H1 (cell line): ENCODE results near the gene B9D2.
A peak's percentile ranks its signal among the peaks of the same experiment; 100 is the strongest.

Experiments used
- BACH1 ChIP-seq: IDR thresholded peaks from 2 replicates; pipeline ENCODE4 v1.6.1; 2012; ENCODE audit warnings: low read length, improper control_type of control experiment
- CEBPB ChIP-seq: IDR thresholded peaks from 2 replicates; pipeline ENCODE4 v1.6.1; 2012; ENCODE audit warnings: low read depth, low read length
- CHD1 ChIP-seq: IDR thresholded peaks from 2 replicates; pipeline ENCODE4 v1.6.1; 2012; ENCODE audit warnings: low read depth, low read length, improper control_type of control experiment
- CREB1 ChIP-seq: IDR thresholded peaks from 2 replicates; pipeline ENCODE4 v1.6.1; 2012; ENCODE audit warnings: inconsistent platforms
- EP300 ChIP-seq, 2 experiments: IDR thresholded peaks; 1 replicate in 1 of 2; 2 replicates in 1 of 2; pipeline ENCODE4 v1.6.1; 2011 to 2012; ENCODE audit warnings: low read depth in 2 of 2, low read length in 2 of 2, mild to moderate bottlenecking in 2 of 2, borderline replicate concordance in 1 of 2, inconsistent platforms in 1 of 2, moderate library complexity in 1 of 2
- NRF1 ChIP-seq: IDR thresholded peaks from 2 replicates; pipeline ENCODE4 v1.6.1; 2011; ENCODE audit warnings: mild to moderate bottlenecking, low read depth, low read length, improper control_type of control experiment
- POLR2A ChIP-seq, 2 experiments: IDR thresholded peaks; 1 replicate in 1 of 2; 2 replicates in 1 of 2; pipeline ENCODE4 v1.6.1; 2011; ENCODE audit warnings: low read depth in 2 of 2, low read length in 2 of 2, mild to moderate bottlenecking in 2 of 2; ENCODE audit errors: control extremely low read depth in 1 of 2
- POLR2AphosphoS5 ChIP-seq: IDR thresholded peaks from 2 replicates; pipeline ENCODE4 v1.6.1; 2011; ENCODE audit warnings: low read depth, low read length
- SP2 ChIP-seq: IDR thresholded peaks from 2 replicates; pipeline ENCODE4 v1.6.1; 2012; ENCODE audit warnings: mild to moderate bottlenecking, low read length, inconsistent platforms
- TBP ChIP-seq: IDR thresholded peaks from 2 replicates; pipeline ENCODE4 v1.6.1; 2011; ENCODE audit warnings: low read depth, low read length, improper control_type of control experiment
- TF ChIP-seq, protein P1 (sequence below), 3 experiments: IDR thresholded peaks; 1 replicate in 2 of 3; 2 replicates in 1 of 3; pipeline versions ENCODE4 v1.5.1 to v1.6.1; 2011; ENCODE audit warnings: low read length in 3 of 3, mild to moderate bottlenecking in 3 of 3, inconsistent platforms in 2 of 3, low read depth in 1 of 3, moderate library complexity in 1 of 3; ENCODE audit not compliant: insufficient read depth in 1 of 3; ENCODE audit errors: control extremely low read depth in 1 of 3
- TF ChIP-seq, protein P2 (sequence below): fragments of 300-600 bp; sonication (generic); IDR thresholded peaks from 2 replicates; pipeline ENCODE4 v1.7.1; 2012; ENCODE audit warnings: low read length, moderate library complexity, mild to moderate bottlenecking, inconsistent platforms; ENCODE audit not compliant: insufficient replicate concordance

DNA sequence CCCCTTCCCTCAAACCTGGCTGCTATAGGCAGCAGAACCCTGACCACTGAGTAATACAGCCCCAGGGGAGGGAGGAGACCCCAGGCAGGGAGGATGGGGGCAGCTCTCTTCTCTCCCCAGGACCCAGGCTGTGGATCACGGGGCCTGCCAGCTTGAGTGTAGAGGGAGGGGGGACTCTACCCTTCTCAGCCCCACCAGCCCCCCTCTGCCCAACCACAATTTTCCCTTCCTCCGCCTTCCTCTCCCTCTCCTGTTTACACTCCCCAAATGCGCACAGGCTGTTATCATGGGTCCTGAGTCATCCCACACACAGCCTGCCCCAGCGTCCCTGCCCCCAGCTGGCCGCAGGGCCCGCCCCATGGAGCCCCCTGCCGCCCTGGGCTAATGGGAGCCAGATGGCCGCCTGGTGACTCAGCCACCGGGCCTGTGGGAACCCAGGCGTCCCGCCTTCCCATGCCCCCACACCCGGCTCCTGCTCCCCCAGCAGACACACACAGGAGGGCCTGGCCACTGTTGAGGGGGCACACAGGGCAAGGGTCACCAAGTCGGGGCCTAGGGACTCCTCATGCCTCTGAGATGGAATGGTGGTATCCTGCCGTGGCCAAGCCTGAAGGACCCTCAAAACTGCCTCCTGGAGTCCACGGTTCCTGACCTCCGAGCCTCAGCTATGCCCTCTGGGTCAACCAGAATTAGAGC is 40.4 kb downstream of the B9D2 start:
- TF ChIP-seq, protein P1, sequence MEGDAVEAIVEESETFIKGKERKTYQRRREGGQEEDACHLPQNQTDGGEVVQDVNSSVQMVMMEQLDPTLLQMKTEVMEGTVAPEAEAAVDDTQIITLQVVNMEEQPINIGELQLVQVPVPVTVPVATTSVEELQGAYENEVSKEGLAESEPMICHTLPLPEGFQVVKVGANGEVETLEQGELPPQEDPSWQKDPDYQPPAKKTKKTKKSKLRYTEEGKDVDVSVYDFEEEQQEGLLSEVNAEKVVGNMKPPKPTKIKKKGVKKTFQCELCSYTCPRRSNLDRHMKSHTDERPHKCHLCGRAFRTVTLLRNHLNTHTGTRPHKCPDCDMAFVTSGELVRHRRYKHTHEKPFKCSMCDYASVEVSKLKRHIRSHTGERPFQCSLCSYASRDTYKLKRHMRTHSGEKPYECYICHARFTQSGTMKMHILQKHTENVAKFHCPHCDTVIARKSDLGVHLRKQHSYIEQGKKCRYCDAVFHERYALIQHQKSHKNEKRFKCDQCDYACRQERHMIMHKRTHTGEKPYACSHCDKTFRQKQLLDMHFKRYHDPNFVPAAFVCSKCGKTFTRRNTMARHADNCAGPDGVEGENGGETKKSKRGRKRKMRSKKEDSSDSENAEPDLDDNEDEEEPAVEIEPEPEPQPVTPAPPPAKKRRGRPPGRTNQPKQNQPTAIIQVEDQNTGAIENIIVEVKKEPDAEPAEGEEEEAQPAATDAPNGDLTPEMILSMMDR (IDR thresholded peaks at IDR 0.05; ENCODE audit: control extremely low read depth in 1 of 3, insufficient read depth in 1 of 3, low read depth in 1 of 3, low read length in 3 of 3) = no peak
- TF ChIP-seq TBP (no peak), POLR2AphosphoS5 (no peak), NRF1 (no peak), CHD1 (no peak), CEBPB (no peak), SP2 (no peak), BACH1 (0 out of 2 replicates have a peak, but pooled peaks have one; percentile 8), POLR2A (IDR thresholded peaks at IDR 0.05; ENCODE audit: control extremely low read depth in 1 of 2, low read depth in 2 of 2, low read length in 2 of 2) (no peak), EP300 (IDR thresholded peaks at IDR 0.05; ENCODE audit: borderline replicate concordance in 1 of 2, low read depth in 2 of 2, low read length in 2 of 2) (no peak), CREB1 (no peak)
- TF ChIP-seq, protein P2, sequence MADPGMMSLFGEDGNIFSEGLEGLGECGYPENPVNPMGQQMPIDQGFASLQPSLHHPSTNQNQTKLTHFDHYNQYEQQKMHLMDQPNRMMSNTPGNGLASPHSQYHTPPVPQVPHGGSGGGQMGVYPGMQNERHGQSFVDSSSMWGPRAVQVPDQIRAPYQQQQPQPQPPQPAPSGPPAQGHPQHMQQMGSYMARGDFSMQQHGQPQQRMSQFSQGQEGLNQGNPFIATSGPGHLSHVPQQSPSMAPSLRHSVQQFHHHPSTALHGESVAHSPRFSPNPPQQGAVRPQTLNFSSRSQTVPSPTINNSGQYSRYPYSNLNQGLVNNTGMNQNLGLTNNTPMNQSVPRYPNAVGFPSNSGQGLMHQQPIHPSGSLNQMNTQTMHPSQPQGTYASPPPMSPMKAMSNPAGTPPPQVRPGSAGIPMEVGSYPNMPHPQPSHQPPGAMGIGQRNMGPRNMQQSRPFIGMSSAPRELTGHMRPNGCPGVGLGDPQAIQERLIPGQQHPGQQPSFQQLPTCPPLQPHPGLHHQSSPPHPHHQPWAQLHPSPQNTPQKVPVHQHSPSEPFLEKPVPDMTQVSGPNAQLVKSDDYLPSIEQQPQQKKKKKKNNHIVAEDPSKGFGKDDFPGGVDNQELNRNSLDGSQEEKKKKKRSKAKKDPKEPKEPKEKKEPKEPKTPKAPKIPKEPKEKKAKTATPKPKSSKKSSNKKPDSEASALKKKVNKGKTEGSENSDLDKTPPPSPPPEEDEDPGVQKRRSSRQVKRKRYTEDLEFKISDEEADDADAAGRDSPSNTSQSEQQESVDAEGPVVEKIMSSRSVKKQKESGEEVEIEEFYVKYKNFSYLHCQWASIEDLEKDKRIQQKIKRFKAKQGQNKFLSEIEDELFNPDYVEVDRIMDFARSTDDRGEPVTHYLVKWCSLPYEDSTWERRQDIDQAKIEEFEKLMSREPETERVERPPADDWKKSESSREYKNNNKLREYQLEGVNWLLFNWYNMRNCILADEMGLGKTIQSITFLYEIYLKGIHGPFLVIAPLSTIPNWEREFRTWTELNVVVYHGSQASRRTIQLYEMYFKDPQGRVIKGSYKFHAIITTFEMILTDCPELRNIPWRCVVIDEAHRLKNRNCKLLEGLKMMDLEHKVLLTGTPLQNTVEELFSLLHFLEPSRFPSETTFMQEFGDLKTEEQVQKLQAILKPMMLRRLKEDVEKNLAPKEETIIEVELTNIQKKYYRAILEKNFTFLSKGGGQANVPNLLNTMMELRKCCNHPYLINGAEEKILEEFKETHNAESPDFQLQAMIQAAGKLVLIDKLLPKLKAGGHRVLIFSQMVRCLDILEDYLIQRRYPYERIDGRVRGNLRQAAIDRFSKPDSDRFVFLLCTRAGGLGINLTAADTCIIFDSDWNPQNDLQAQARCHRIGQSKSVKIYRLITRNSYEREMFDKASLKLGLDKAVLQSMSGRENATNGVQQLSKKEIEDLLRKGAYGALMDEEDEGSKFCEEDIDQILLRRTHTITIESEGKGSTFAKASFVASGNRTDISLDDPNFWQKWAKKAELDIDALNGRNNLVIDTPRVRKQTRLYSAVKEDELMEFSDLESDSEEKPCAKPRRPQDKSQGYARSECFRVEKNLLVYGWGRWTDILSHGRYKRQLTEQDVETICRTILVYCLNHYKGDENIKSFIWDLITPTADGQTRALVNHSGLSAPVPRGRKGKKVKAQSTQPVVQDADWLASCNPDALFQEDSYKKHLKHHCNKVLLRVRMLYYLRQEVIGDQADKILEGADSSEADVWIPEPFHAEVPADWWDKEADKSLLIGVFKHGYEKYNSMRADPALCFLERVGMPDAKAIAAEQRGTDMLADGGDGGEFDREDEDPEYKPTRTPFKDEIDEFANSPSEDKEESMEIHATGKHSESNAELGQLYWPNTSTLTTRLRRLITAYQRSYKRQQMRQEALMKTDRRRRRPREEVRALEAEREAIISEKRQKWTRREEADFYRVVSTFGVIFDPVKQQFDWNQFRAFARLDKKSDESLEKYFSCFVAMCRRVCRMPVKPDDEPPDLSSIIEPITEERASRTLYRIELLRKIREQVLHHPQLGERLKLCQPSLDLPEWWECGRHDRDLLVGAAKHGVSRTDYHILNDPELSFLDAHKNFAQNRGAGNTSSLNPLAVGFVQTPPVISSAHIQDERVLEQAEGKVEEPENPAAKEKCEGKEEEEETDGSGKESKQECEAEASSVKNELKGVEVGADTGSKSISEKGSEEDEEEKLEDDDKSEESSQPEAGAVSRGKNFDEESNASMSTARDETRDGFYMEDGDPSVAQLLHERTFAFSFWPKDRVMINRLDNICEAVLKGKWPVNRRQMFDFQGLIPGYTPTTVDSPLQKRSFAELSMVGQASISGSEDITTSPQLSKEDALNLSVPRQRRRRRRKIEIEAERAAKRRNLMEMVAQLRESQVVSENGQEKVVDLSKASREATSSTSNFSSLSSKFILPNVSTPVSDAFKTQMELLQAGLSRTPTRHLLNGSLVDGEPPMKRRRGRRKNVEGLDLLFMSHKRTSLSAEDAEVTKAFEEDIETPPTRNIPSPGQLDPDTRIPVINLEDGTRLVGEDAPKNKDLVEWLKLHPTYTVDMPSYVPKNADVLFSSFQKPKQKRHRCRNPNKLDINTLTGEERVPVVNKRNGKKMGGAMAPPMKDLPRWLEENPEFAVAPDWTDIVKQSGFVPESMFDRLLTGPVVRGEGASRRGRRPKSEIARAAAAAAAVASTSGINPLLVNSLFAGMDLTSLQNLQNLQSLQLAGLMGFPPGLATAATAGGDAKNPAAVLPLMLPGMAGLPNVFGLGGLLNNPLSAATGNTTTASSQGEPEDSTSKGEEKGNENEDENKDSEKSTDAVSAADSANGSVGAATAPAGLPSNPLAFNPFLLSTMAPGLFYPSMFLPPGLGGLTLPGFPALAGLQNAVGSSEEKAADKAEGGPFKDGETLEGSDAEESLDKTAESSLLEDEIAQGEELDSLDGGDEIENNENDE = no peak
